Mesenchymal stem cell (in vitro differentiated cells and primary cell): Measurements from ENCODE around the gene CSNK1A1L.

Source experiments
- DNase-seq: peaks from one replicate; pipeline ENCODE4 v3.0.0-alpha.2; 2013
- H2AFZ ChIP-seq: one replicate; pipeline ENCODE4 v1.6.1; 2013; ENCODE audit warnings: low read depth, mild to moderate bottlenecking, control low read depth, inconsistent platforms, low read length, moderate library complexity
- H2AK5ac ChIP-seq: 2 replicates; pipeline ENCODE4 v1.6.1; 2013; ENCODE audit warnings: low read length, moderate library complexity, mild to moderate bottlenecking, inconsistent platforms; ENCODE audit not compliant: severe bottlenecking
- H2BK120ac ChIP-seq: one replicate; pipeline ENCODE4 v1.6.1; 2013; ENCODE audit warnings: low read depth, mild to moderate bottlenecking, inconsistent platforms, low read length, moderate library complexity
- H2BK12ac ChIP-seq, 2 experiments: one replicate each; pipeline ENCODE4 v1.6.1; 2013; ENCODE audit warnings: inconsistent platforms in 2 of 2, low read length in 2 of 2, mild to moderate bottlenecking in 2 of 2, moderate library complexity in 2 of 2, control low read depth in 1 of 2
- H2BK15ac ChIP-seq: one replicate; pipeline ENCODE4 v1.6.1; 2013; ENCODE audit warnings: mild to moderate bottlenecking, low read depth, inconsistent platforms; ENCODE audit not compliant: poor library complexity, severe bottlenecking
- H2BK5ac ChIP-seq: 2 replicates; pipeline ENCODE4 v1.6.1; 2013; ENCODE audit warnings: low read depth, mild to moderate bottlenecking, low read length, control low read depth, inconsistent platforms; ENCODE audit not compliant: poor library complexity, severe bottlenecking
- H3K14ac ChIP-seq, 2 experiments: one replicate each; pipeline ENCODE4 v1.6.1; 2013; ENCODE audit warnings: inconsistent platforms in 2 of 2, low read length in 2 of 2, control low read depth in 1 of 2, mild to moderate bottlenecking in 1 of 2, moderate library complexity in 1 of 2
- H3K18ac ChIP-seq, 2 experiments: one replicate each; pipeline ENCODE4 v1.6.1; 2013; ENCODE audit warnings: inconsistent platforms in 2 of 2, low read length in 2 of 2, control low read depth in 1 of 2, low read depth in 1 of 2, mild to moderate bottlenecking in 1 of 2
- H3K23ac ChIP-seq, 2 experiments: one replicate each; pipeline ENCODE4 v1.6.1; 2013; ENCODE audit warnings: inconsistent platforms in 2 of 2, low read length in 2 of 2, mild to moderate bottlenecking in 2 of 2, moderate library complexity in 2 of 2, control low read depth in 1 of 2
- H3K27ac ChIP-seq: 2 replicates; pipeline ENCODE4 v1.5.1; 2013; ENCODE audit warnings: mild to moderate bottlenecking, moderate library complexity, low read length, control low read depth, inconsistent platforms; ENCODE audit not compliant: poor library complexity, severe bottlenecking
- H3K27me3 ChIP-seq, 2 experiments: 2 replicates each; pipeline versions ENCODE4 v1.6.1 to v1.7.0; 2013; ENCODE audit warnings: low read length in 2 of 2, mild to moderate bottlenecking in 2 of 2, moderate library complexity in 2 of 2, control low read depth in 1 of 2, inconsistent platforms in 1 of 2; ENCODE audit not compliant: control insufficient read depth in 1 of 2, insufficient read depth in 1 of 2
- H3K36me3 ChIP-seq, 2 experiments: 2 replicates each; pipeline versions ENCODE4 v1.6.1 to v1.7.0; 2013; ENCODE audit warnings: low read length in 2 of 2, control low read depth in 1 of 2, inconsistent platforms in 1 of 2, low read depth in 1 of 2, mild to moderate bottlenecking in 1 of 2; ENCODE audit not compliant: insufficient read depth in 2 of 2, control insufficient read depth in 1 of 2
- H3K4ac ChIP-seq, 2 experiments: one replicate each; pipeline ENCODE4 v1.6.1; 2013; ENCODE audit warnings: inconsistent platforms in 2 of 2, low read length in 2 of 2, mild to moderate bottlenecking in 2 of 2, moderate library complexity in 2 of 2, control low read depth in 1 of 2, low read depth in 1 of 2
- H3K4me1 ChIP-seq: 2 replicates; pipeline ENCODE4 v1.6.1; 2013; ENCODE audit warnings: low read depth, low read length, control low read depth; ENCODE audit not compliant: control insufficient read depth, insufficient read depth
- H3K4me2 ChIP-seq: 2 replicates; pipeline ENCODE4 v1.6.1; 2013; ENCODE audit warnings: low read length, mild to moderate bottlenecking, inconsistent platforms; ENCODE audit not compliant: poor library complexity, severe bottlenecking
- H3K4me3 ChIP-seq, 2 experiments: 2 replicates each; pipeline versions ENCODE4 v1.5.1 to v1.7.0; 2013; ENCODE audit warnings: low read length in 2 of 2, mild to moderate bottlenecking in 2 of 2, control low read depth in 1 of 2, low read depth in 1 of 2; ENCODE audit not compliant: insufficient read depth in 1 of 2
- H3K79me1 ChIP-seq: replicated peaks from 2 replicates; pipeline ENCODE4 v1.6.1; 2013; ENCODE audit warnings: mild to moderate bottlenecking, control low read depth, low read length, inconsistent platforms; ENCODE audit not compliant: poor library complexity, severe bottlenecking
- H3K9ac ChIP-seq: 2 replicates; pipeline ENCODE4 v1.7.0; 2013; ENCODE audit warnings: mild to moderate bottlenecking, low read length, moderate library complexity
- H3K9me3 ChIP-seq: 2 replicates; pipeline ENCODE4 v1.7.0; 2013; ENCODE audit warnings: mild to moderate bottlenecking, low read length; ENCODE audit not compliant: control insufficient read depth
- H4K8ac ChIP-seq: one replicate; pipeline ENCODE4 v1.6.1; 2013; ENCODE audit warnings: inconsistent platforms, mild to moderate bottlenecking, low read length, moderate library complexity
- H4K91ac ChIP-seq: one replicate; pipeline ENCODE4 v1.6.1; 2013; ENCODE audit warnings: mild to moderate bottlenecking, low read length, inconsistent platforms
- WGBS: methylation state at CpG from one replicate; pipeline ENCODE4 v1.1.7; 2013; ENCODE audit warnings: mixed read lengths; 5-methylcytosine and 5-hydroxymethylcytosine counted together

Gene CSNK1A1L

GRCh38 chr13:37097076-37097475 lies 8.4 kb downstream of the CSNK1A1L start:
- H2AFZ ChIP-seq = no peak overlapping the region
- H3K9ac ChIP-seq = no peak overlapping the region
- DNase-seq = peak; percentile 32
- no peaks in the 10 kb centered on the region for H3K9me3 ChIP-seq
- H2BK15ac ChIP-seq = no peak overlapping the region
- H2AK5ac ChIP-seq = no peak overlapping the region
- H3K23ac ChIP-seq = no peak overlapping the region
- 100% methylated on average over 2 of the region's 4 CpGs for WGBS
- H4K8ac ChIP-seq = no peak overlapping the region
- H2BK5ac ChIP-seq = no peak overlapping the region
- no peaks in the 10 kb centered on the region for H3K79me1 ChIP-seq
- H3K18ac ChIP-seq = no peak overlapping the region
- H3K36me3 ChIP-seq = no peaks in the 10 kb centered on the region
- H4K91ac ChIP-seq = no peak overlapping the region
- no peak overlapping the region for H3K27ac ChIP-seq
- no peaks in the 10 kb centered on the region for H3K27me3 ChIP-seq
- H3K14ac ChIP-seq = no peak overlapping the region
- no peak overlapping the region for H3K4me2 ChIP-seq
- H2BK12ac ChIP-seq = no peak overlapping the region
- no peak overlapping the region for H3K4me3 ChIP-seq
- H3K4me1 ChIP-seq = no peaks in the 10 kb centered on the region
- no peak overlapping the region for H2BK120ac ChIP-seq
- H3K4ac ChIP-seq = no peak overlapping the region

GRCh38 chr13:37094840-37095239 lies 10.6 kb downstream of the CSNK1A1L start:
- Histone ChIP-seq H3K18ac (no peak overlapping the region), H4K91ac (no peak overlapping the region), H3K27ac (no peak overlapping the region), H2BK12ac (no peak overlapping the region), H3K36me3 (no peaks in the 10 kb centered on the region), H3K4me2 (no peak overlapping the region), H3K79me1 (no peaks in the 10 kb centered on the region), H4K8ac (no peak overlapping the region), H3K9ac (no peak overlapping the region), H3K23ac (no peak overlapping the region), H3K9me3 (no peaks in the 10 kb centered on the region), H2BK5ac (no peak overlapping the region), H3K4me3 (no peak overlapping the region), H3K27me3 (peaks cover 0 to 8% of the 10 kb centered on the region in 2 experiments), H3K4me1 (no peaks in the 10 kb centered on the region), H2BK120ac (no peak overlapping the region), H2AFZ (no peak overlapping the region), H2BK15ac (no peak overlapping the region), H3K14ac (no peak overlapping the region), H2AK5ac (no peak overlapping the region), H3K4ac (no peak overlapping the region)
- no peak for DNase-seq
- WGBS = 100% methylated on average over 4 of the region's 4 CpGs

GRCh38 chr13:37094099-37094498 lies 11.4 kb downstream of the CSNK1A1L start:
- Histone ChIP-seq H3K18ac (peak overlapping the region in 1 of 2 experiments; percentile 17), H3K9me3 (no peaks in the 10 kb centered on the region), H2BK12ac (no peak overlapping the region), H3K27me3 (peaks cover 0 to 8% of the 10 kb centered on the region in 2 experiments), H2BK15ac (no peak overlapping the region), H3K36me3 (no peaks in the 10 kb centered on the region), H4K8ac (no peak overlapping the region), H3K4me3 (no peak overlapping the region), H2BK120ac (no peak overlapping the region), H3K27ac (no peak overlapping the region), H3K4ac (no peak overlapping the region), H2AFZ (no peak overlapping the region), H3K9ac (no peak overlapping the region), H3K79me1 (no peaks in the 10 kb centered on the region), H3K23ac (no peak overlapping the region), H3K4me2 (no peak overlapping the region), H3K14ac (no peak overlapping the region), H4K91ac (no peak overlapping the region), H3K4me1 (no peaks in the 10 kb centered on the region), H2AK5ac (no peak overlapping the region), H2BK5ac (no peak overlapping the region)
- peak; percentile 10 for DNase-seq
- WGBS = 29% methylated on average over 1 of the region's 3 CpGs

DNA sequence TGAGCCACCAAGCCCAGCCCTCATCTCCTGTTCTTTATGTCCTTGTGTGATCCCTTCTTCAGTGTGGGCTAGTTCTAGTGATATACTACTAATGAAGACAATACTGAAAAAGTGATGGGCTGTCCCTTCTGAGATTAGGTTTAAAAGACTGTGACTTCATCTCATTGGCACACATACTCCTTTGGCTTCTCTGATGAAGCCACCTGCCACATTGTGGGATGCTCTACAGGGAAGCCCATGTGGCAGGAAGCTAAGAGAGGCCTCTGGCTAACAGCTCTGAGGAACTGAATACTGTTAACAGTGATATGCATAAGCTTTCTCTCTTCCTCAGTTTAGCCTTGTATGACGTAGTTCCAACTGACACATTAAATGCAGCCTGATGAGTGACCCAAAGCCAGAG lies 13.6 kb downstream of the CSNK1A1L start:
- no peaks in the 10 kb centered on the region for H3K4me1 ChIP-seq
- H3K9ac ChIP-seq = no peak overlapping the region
- 75% methylated on average over 1 of the region's 1 CpG for WGBS
- H3K27ac ChIP-seq = no peak overlapping the region
- H4K8ac ChIP-seq = no peak overlapping the region
- no peak overlapping the region for H4K91ac ChIP-seq
- no peak overlapping the region for H3K4me3 ChIP-seq
- no peak overlapping the region for H2BK12ac ChIP-seq
- peaks cover 0 to 12% of the 10 kb centered on the region in 2 experiments for H3K27me3 ChIP-seq
- no peak overlapping the region for H3K18ac ChIP-seq
- H2BK5ac ChIP-seq = no peak overlapping the region
- no peaks in the 10 kb centered on the region for H3K9me3 ChIP-seq
- H2AK5ac ChIP-seq = no peak overlapping the region
- DNase-seq = no peak
- no peak overlapping the region for H2AFZ ChIP-seq
- H3K79me1 ChIP-seq = no peaks in the 10 kb centered on the region
- H3K4me2 ChIP-seq = no peak overlapping the region
- no peak overlapping the region for H3K4ac ChIP-seq
- no peak overlapping the region for H2BK120ac ChIP-seq
- H2BK15ac ChIP-seq = no peak overlapping the region
- H3K14ac ChIP-seq = no peak overlapping the region
- H3K23ac ChIP-seq = no peak overlapping the region
- no peaks in the 10 kb centered on the region for H3K36me3 ChIP-seq
